Measurements from ENCODE around the gene SNX20. TPM values are rescaled to one million over a fixed set of nuclear protein-coding genes. Genes with fewer than 3 reads are reported as not detected.

Gene SNX20
- total and polyA plus RNA-seq, 2 of the 13 experiments (the other 11 are each of a cell fraction or from before 2014, with no cell fraction given), result not detected

- TF ChIP-seq KDM5A (IDR thresholded peaks at IDR 0.05; ENCODE audit: borderline replicate concordance, low read length) (no peak), ZFP37 (CRISPR knock-in tag; IDR thresholded peaks at IDR 0.05; ENCODE audit: borderline replicate concordance) (no peak), MBNL3 (CRISPR knock-in tag; conservative IDR thresholded peaks at IDR 0.05) (no peak), ZBTB10 (CRISPR knock-in tag; IDR thresholded peaks at IDR 0.05; ENCODE audit: borderline replicate concordance) (no peak), GABPB1 (CRISPR knock-in tag; IDR thresholded peaks at IDR 0.05) (peak; percentile 41), JDP2 (CRISPR knock-in tag; IDR thresholded peaks at IDR 0.05; ENCODE audit: borderline replicate concordance) (no peak), ZSCAN22 (CRISPR knock-in tag; IDR thresholded peaks at IDR 0.05) (no peak), ZFX (CRISPR knock-in tag; IDR thresholded peaks at IDR 0.05; ENCODE audit: low read depth) (peak; percentile 64), KAT8 (CRISPR knock-in tag; IDR thresholded peaks at IDR 0.05) (no peak), PLRG1 (conservative IDR thresholded peaks at IDR 0.05) (no peak), ATF2 (CRISPR knock-in tag; IDR thresholded peaks at IDR 0.05) (0 out of 2 replicates have a peak, but pooled peaks have one; percentile 11), SATB2 (CRISPR knock-in tag; IDR thresholded peaks at IDR 0.05) (no peak), KLF9 (CRISPR knock-in tag; IDR thresholded peaks at IDR 0.05; ENCODE audit: low read depth) (no peak), THYN1 (CRISPR knock-in tag; IDR thresholded peaks at IDR 0.05; ENCODE audit: borderline replicate concordance, low read depth) (no peak), ZNF598 (CRISPR knock-in tag; IDR thresholded peaks at IDR 0.05; ENCODE audit: borderline replicate concordance) (peak; percentile 53; the same call in 1 of the 2 replicates), JUNB (CRISPR knock-in tag; IDR thresholded peaks at IDR 0.05; ENCODE audit: borderline replicate concordance) (no peak), ZNF451 (CRISPR knock-in tag; IDR thresholded peaks at IDR 0.05) (no peak), CENPX (CRISPR knock-in tag; IDR thresholded peaks at IDR 0.05) (no peak)
- TF ChIP-seq, protein P1, sequence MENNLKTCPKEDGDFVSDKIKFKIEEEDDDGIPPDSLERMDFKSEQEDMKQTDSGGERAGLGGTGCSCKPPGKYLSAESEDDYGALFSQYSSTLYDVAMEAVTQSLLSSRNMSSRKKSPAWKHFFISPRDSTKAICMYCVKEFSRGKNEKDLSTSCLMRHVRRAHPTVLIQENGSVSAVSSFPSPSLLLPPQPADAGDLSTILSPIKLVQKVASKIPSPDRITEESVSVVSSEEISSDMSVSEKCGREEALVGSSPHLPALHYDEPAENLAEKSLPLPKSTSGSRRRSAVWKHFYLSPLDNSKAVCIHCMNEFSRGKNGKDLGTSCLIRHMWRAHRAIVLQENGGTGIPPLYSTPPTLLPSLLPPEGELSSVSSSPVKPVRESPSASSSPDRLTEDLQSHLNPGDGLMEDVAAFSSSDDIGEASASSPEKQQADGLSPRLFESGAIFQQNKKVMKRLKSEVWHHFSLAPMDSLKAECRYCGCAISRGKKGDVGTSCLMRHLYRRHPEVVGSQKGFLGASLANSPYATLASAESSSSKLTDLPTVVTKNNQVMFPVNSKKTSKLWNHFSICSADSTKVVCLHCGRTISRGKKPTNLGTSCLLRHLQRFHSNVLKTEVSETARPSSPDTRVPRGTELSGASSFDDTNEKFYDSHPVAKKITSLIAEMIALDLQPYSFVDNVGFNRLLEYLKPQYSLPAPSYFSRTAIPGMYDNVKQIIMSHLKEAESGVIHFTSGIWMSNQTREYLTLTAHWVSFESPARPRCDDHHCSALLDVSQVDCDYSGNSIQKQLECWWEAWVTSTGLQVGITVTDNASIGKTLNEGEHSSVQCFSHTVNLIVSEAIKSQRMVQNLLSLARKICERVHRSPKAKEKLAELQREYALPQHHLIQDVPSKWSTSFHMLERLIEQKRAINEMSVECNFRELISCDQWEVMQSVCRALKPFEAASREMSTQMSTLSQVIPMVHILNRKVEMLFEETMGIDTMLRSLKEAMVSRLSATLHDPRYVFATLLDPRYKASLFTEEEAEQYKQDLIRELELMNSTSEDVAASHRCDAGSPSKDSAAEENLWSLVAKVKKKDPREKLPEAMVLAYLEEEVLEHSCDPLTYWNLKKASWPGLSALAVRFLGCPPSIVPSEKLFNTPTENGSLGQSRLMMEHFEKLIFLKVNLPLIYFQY (CRISPR knock-in tag; IDR thresholded peaks at IDR 0.05; ENCODE audit: borderline replicate concordance), result no peak
- TF ChIP-seq, protein P2, sequence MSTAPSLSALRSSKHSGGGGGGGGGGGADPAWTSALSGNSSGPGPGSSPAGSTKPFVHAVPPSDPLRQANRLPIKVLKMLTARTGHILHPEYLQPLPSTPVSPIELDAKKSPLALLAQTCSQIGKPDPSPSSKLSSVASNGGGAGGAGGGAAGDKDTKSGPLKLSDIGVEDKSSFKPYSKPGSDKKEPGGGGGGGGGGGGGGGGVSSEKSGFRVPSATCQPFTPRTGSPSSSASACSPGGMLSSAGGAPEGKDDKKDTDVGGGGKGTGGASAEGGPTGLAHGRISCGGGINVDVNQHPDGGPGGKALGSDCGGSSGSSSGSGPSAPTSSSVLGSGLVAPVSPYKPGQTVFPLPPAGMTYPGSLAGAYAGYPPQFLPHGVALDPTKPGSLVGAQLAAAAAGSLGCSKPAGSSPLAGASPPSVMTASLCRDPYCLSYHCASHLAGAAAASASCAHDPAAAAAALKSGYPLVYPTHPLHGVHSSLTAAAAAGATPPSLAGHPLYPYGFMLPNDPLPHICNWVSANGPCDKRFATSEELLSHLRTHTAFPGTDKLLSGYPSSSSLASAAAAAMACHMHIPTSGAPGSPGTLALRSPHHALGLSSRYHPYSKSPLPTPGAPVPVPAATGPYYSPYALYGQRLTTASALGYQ (CRISPR knock-in tag; IDR thresholded peaks at IDR 0.05), result no peak
These were observed 15.7 kb upstream of the SNX20 start (continued) for GRCh38 chr16:50696575-50697420.

Measured in HepG2 (cell line).